Measurements from ENCODE around the gene LCE2C.
A peak's percentile ranks its signal among the peaks of the same experiment; 100 is the strongest.

Gene LCE2C

GRCh38 chr1:152707860-152708259, 32.8 kb downstream of the LCE2C start, which contains the start of gene LCE4A:
Gene LCE4A, plus strand, starts transcription at chr1:152708160. Its CDS starts 916 bp downstream, at chr1:152709076.
- CTCF ChIA-PET: no interaction called here
- DNase-seq (ENCODE audit: low spot score): no peak
- TF ChIP-seq CTCF (conservative IDR thresholded peaks at IDR 0.05; ENCODE audit: low read depth): no peak
- no peak within 1 kb of the TSS for H3K27ac ChIP-seq
- POLR2A ChIA-PET (ENCODE audit: low non-redundant PET): no interaction called here

DNA sequence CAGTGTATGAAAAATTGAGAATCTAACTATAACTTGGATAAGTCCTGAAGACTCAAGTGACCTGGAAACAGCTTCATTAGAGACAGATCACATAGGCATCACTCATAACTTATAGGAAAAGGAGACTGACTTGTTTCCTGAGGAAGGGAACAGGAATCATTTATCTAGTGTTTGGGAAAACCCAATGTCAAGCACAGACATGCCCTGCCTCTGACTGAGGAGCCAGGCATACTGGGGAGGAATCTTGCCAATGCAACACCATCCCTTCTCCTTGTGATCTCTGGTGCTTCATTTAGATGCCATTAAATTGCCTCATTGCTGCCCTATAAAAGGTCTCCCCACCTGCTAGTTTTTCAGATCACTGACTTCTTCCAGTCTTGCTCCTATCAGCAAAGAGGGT, 43.2 kb downstream of the LCE2C start:
- peak; percentile 80 for DNase-seq (ENCODE audit: low spot score)
- no peak overlapping the region for H3K27ac ChIP-seq
- TF ChIP-seq CTCF (conservative IDR thresholded peaks at IDR 0.05; ENCODE audit: low read depth): no peak
- POLR2A ChIA-PET (ENCODE audit: low non-redundant PET): no interaction called here
- CTCF ChIA-PET: interaction anchor here (0.5 kb wide), 1 partner anchor 12 kb away, joined by 3 read pairs; no protein-coding TSS in a partner anchor

DNA sequence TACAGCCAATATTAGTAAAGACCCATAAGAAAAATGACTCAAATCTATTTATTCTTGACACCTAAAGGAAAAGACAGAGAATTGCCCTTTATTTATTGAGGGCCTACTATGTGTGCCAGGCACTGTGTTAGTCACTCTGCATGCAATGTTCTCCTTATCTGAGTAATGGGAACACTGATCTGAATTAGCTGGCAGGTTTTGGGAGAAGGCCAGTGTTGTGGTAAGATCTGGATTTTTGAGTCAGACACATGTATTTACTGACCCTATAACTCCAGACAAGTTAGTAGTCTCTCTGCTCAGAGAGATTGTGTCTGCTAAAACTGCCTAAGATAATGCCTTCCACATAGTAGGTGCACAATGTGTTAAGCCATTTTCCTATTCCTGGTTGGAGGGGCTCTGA, 50.2 kb downstream of the LCE2C start:
- no peak for TF ChIP-seq CTCF (conservative IDR thresholded peaks at IDR 0.05; ENCODE audit: low read depth)
- no peak overlapping the region for H3K27ac ChIP-seq
- no peak for DNase-seq (ENCODE audit: low spot score)
- ChIA-PET CTCF (interaction anchor here (0.6 to 0.7 kb wide), 2 partner anchors 71 to 75 kb away, joined by 3 read pairs; no protein-coding TSS in a partner anchor), POLR2A (ENCODE audit: low non-redundant PET) (no interaction called here)

Data from RWPE1 (cell line).